GM23338 (cell line): Measurements from ENCODE around the gene PGAP6. TPM values are rescaled to one million over a fixed set of nuclear protein-coding genes. Genes with fewer than 3 reads are reported as not detected.

ENCODE experiments used
- ATAC-seq: fragments of 200-7000 bp; cut with Tn5 transposase; 3 replicates; pipeline ENCODE4 v1.9.1; 2020
- DNase-seq: peaks from one replicate; pipeline ENCODE4 v3.0.0-alpha.2; 2015; ENCODE audit warnings: low spot score
- H2AFZ ChIP-seq: fragments of 200-600 bp; sonication (generic); 2 replicates; pipeline ENCODE4 v1.8.0; 2016; ENCODE audit warnings: antibody characterized with exemption, mild to moderate bottlenecking, moderate library complexity
- H3F3A ChIP-seq: fragments of 200-600 bp; sonication (generic); replicated peaks from 2 replicates; pipeline ENCODE4 v1.8.0; 2017; ENCODE audit warnings: antibody characterized with exemption, mixed run types, low read depth
- H3K27ac ChIP-seq: fragments of 200-600 bp; sonication (generic); 2 replicates; pipeline ENCODE4 v1.6.1; 2016; ENCODE audit warnings: low read depth
- H3K27me3 ChIP-seq: fragments of 200-600 bp; sonication (generic); 2 replicates; pipeline ENCODE4 v1.8.0; 2016; ENCODE audit warnings: mild to moderate bottlenecking, mixed run types, moderate library complexity; ENCODE audit not compliant: insufficient read depth
- H3K36me3 ChIP-seq: fragments of 200-600 bp; sonication (generic); 2 replicates; pipeline ENCODE4 v1.8.0; 2016; ENCODE audit warnings: mild to moderate bottlenecking; ENCODE audit not compliant: insufficient read depth
- H3K4me1 ChIP-seq: fragments of 200-600 bp; sonication (generic); 2 replicates; pipeline ENCODE4 v1.8.0; 2016; ENCODE audit warnings: mild to moderate bottlenecking, moderate library complexity; ENCODE audit not compliant: insufficient read depth
- H3K4me2 ChIP-seq: fragments of 200-600 bp; sonication (generic); 2 replicates; pipeline ENCODE4 v1.7.1; 2017; ENCODE audit warnings: mixed run types
- H3K4me3 ChIP-seq: fragments of 200-600 bp; sonication (generic); 2 replicates; pipeline ENCODE4 v1.6.1; 2016; ENCODE audit warnings: mixed run types
- H3K79me2 ChIP-seq: fragments of 200-600 bp; sonication (generic); replicated peaks from 2 replicates; pipeline ENCODE4 v1.8.0; 2017; ENCODE audit warnings: mild to moderate bottlenecking; ENCODE audit not compliant: insufficient read depth
- H3K9me2 ChIP-seq: fragments of 200-600 bp; sonication (generic); 2 replicates; pipeline ENCODE4 v1.8.0; 2017; ENCODE audit not compliant: insufficient read depth
- H4K20me1 ChIP-seq: fragments of 200-600 bp; sonication (generic); replicated peaks from 2 replicates; pipeline ENCODE4 v1.8.0; 2017; ENCODE audit warnings: mild to moderate bottlenecking; ENCODE audit not compliant: insufficient read depth
- H3K27ac Mint-ChIP-seq: 2 replicates; pipeline ENCODE4 v1.8.0; 2020; ENCODE audit warnings: inconsistent platforms, mild to moderate bottlenecking, moderate library complexity, mixed read lengths
- H3K27me3 Mint-ChIP-seq: 3 replicates; pipeline ENCODE4 v1.8.0; 2022; ENCODE audit warnings: low read depth, mild to moderate bottlenecking, moderate library complexity, mixed read lengths, inconsistent platforms; ENCODE audit not compliant: insufficient read depth, poor library complexity
- H3K36me3 Mint-ChIP-seq: 3 replicates; pipeline ENCODE4 v1.8.0; 2021; ENCODE audit warnings: low read depth, mild to moderate bottlenecking, inconsistent platforms, moderate library complexity, mixed read lengths
- H3K4me1 Mint-ChIP-seq: 3 replicates; pipeline ENCODE4 v1.8.0; 2020; ENCODE audit warnings: mild to moderate bottlenecking, inconsistent platforms, mixed read lengths
- H3K4me3 Mint-ChIP-seq: 3 replicates; pipeline ENCODE4 v1.8.0; 2021; ENCODE audit warnings: moderate library complexity, mild to moderate bottlenecking, inconsistent platforms, mixed read lengths
- H3K9me3 Mint-ChIP-seq: 3 replicates; pipeline ENCODE4 v1.8.0; 2020; ENCODE audit warnings: moderate library complexity, mild to moderate bottlenecking, inconsistent platforms, mixed read lengths
- CTCF ChIP-seq, 2 experiments: fragments of 200-600 bp in 1 of 2; sonication (generic) in 1 of 2; conservative IDR thresholded peaks; 2 replicates each; pipeline versions ENCODE4 v1.5.1 to v1.6.1; 2016 to 2017; ENCODE audit warnings: antibody characterized with exemption in 2 of 2, low read depth in 2 of 2, mild to moderate bottlenecking in 2 of 2, moderate library complexity in 1 of 2
- JUNB ChIP-seq: IDR thresholded peaks from one replicate; pipeline ENCODE4 v1.6.1; 2016; ENCODE audit warnings: antibody characterized with exemption; ENCODE audit not compliant: unreplicated experiment
- ZNF114 ChIP-seq: fragments of 250-450 bp; sonication (Bioruptor Pico); IDR thresholded peaks from 2 replicates; pipeline ENCODE4 v1.5.0; 2020; ENCODE audit warnings: mild to moderate bottlenecking, moderate library complexity
- polyA plus RNA-seq: library from polyadenylated mRNA; unstranded; fragments of >200 nt; fragmentation: Nextera tagmentation; extraction: Ambion mirVana; gene quantifications from 2 replicates; pipeline ENCODE4 v1.2.1, GENCODE V29; 2016
- total RNA-seq: library from RNA; depleted of rRNA; stranded (reverse); fragments of >200 nt; shearing (Covaris generic); gene quantifications from 2 replicates; pipeline ENCODE4 v1.2.3, GENCODE V29; 2014
- TF ChIP-seq, protein P1 (sequence below): IDR thresholded peaks from one replicate; pipeline ENCODE4 v1.6.1; 2018; ENCODE audit warnings: antibody characterized with exemption; ENCODE audit not compliant: unreplicated experiment
- TF ChIP-seq, protein P2 (sequence below): IDR thresholded peaks from 2 replicates; pipeline ENCODE4 v1.6.1; 2016; ENCODE audit warnings: antibody characterized with exemption

Gene PGAP6
- total and polyA plus RNA-seq, 2 experiments from 2014 or later = 25.1 to 112 TPM

GRCh38 chr16:373848-374615, 7.7 kb downstream of the PGAP6 start:
- no peak for ATAC-seq
- peaks cover 14% of the 10 kb centered on the region for H3K36me3 Mint-ChIP-seq
- no peaks in the 10 kb centered on the region for H3K9me3 Mint-ChIP-seq

GRCh38 chr16:373020-373598, 8.7 kb downstream of the PGAP6 start:
- Histone ChIP-seq H4K20me1 (no peaks in the 10 kb centered on the region; the same call in none of the 2 replicates), H3K4me3 (no peak overlapping the region), H3K4me2 (no peak overlapping the region), H3K27me3 (no peaks in the 10 kb centered on the region), H3K4me1 (peaks cover 4% of the 10 kb centered on the region; the same call in 1 of the 2 replicates), H3K27ac (no peak overlapping the region), H3K36me3 (peaks cover 3% of the 10 kb centered on the region; the same call in 1 of the 2 replicates), H3K9me2 (no peaks in the 10 kb centered on the region), H2AFZ (no peak overlapping the region), H3F3A (peaks cover 4% of the 10 kb centered on the region), H3K79me2 (no peaks in the 10 kb centered on the region; the same call in 1 of the 2 replicates)
- Mint-ChIP-seq H3K36me3 (peaks cover 17% of the 10 kb centered on the region), H3K27ac (no peak overlapping the region), H3K9me3 (no peaks in the 10 kb centered on the region), H3K27me3 (peaks cover 7% of the 10 kb centered on the region), H3K4me3 (no peak overlapping the region), H3K4me1 (peaks cover 12% of the 10 kb centered on the region; the same call in 1 of the 3 replicates)
- no peak for DNase-seq
- TF ChIP-seq, protein P1, sequence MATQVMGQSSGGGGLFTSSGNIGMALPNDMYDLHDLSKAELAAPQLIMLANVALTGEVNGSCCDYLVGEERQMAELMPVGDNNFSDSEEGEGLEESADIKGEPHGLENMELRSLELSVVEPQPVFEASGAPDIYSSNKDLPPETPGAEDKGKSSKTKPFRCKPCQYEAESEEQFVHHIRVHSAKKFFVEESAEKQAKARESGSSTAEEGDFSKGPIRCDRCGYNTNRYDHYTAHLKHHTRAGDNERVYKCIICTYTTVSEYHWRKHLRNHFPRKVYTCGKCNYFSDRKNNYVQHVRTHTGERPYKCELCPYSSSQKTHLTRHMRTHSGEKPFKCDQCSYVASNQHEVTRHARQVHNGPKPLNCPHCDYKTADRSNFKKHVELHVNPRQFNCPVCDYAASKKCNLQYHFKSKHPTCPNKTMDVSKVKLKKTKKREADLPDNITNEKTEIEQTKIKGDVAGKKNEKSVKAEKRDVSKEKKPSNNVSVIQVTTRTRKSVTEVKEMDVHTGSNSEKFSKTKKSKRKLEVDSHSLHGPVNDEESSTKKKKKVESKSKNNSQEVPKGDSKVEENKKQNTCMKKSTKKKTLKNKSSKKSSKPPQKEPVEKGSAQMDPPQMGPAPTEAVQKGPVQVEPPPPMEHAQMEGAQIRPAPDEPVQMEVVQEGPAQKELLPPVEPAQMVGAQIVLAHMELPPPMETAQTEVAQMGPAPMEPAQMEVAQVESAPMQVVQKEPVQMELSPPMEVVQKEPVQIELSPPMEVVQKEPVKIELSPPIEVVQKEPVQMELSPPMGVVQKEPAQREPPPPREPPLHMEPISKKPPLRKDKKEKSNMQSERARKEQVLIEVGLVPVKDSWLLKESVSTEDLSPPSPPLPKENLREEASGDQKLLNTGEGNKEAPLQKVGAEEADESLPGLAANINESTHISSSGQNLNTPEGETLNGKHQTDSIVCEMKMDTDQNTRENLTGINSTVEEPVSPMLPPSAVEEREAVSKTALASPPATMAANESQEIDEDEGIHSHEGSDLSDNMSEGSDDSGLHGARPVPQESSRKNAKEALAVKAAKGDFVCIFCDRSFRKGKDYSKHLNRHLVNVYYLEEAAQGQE = no peak
- no peak for ATAC-seq

More at GRCh38 chr16:373848-374615, 7.7 kb downstream of the PGAP6 start:
- TF ChIP-seq JUNB (no peak), ZNF114 (CRISPR knock-in tag) (no peak), CTCF (conservative IDR thresholded peaks at IDR 0.05; ENCODE audit: low read depth in 2 of 2) (0 out of 4 replicates have a peak, but pooled peaks of 1 of the 2 experiments have one; percentile 2)
- TF ChIP-seq, protein P2, sequence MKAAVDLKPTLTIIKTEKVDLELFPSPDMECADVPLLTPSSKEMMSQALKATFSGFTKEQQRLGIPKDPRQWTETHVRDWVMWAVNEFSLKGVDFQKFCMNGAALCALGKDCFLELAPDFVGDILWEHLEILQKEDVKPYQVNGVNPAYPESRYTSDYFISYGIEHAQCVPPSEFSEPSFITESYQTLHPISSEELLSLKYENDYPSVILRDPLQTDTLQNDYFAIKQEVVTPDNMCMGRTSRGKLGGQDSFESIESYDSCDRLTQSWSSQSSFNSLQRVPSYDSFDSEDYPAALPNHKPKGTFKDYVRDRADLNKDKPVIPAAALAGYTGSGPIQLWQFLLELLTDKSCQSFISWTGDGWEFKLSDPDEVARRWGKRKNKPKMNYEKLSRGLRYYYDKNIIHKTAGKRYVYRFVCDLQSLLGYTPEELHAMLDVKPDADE = no peak
- Mint-ChIP-seq H3K27me3 (peaks cover 7% of the 10 kb centered on the region), H3K4me1 (peaks cover 14% of the 10 kb centered on the region; the same call in 1 of the 3 replicates), H3K4me3 (no peak overlapping the region), H3K27ac (no peak overlapping the region)
- DNase-seq = no peak
- Histone ChIP-seq H3F3A (peaks cover 8% of the 10 kb centered on the region), H3K9me2 (no peaks in the 10 kb centered on the region), H3K4me1 (peaks cover 4% of the 10 kb centered on the region; the same call in 1 of the 2 replicates), H3K27me3 (no peaks in the 10 kb centered on the region), H3K27ac (no peak overlapping the region), H3K79me2 (peaks cover 6% of the 10 kb centered on the region), H4K20me1 (peaks cover 5% of the 10 kb centered on the region), H3K36me3 (peaks cover 3% of the 10 kb centered on the region; the same call in 1 of the 2 replicates), H3K4me3 (no peak overlapping the region), H2AFZ (no peak overlapping the region), H3K4me2 (no peak overlapping the region)
